Right renal pelvis (tissue), 4 donors: ENCODE data around the gene SLITRK1. TPM values are rescaled to one million over a fixed set of nuclear protein-coding genes. Genes with fewer than 3 reads are reported as not detected.
A peak's percentile ranks its signal among the peaks of the same experiment; 100 is the strongest.

Source experiments
- DNase-seq, 4 donors: peaks; one replicate each; pipeline ENCODE4 v3.0.0-alpha.2; 2013; ENCODE audit warnings: low read depth in 4 of 4, low spot score in 3 of 4, missing footprints in 1 of 4
- polyA plus RNA-seq, 4 donors: library from polyadenylated mRNA; unstranded; fragments of 120-200 nt; gene quantifications; one replicate each; pipeline ENCODE4 v1.2.1, GENCODE V29; 2013; ENCODE audit not compliant: insufficient read length in 4 of 4

The SLITRK1 gene
- polyA plus RNA-seq, 4 donors = 0.12 to 0.40 (median 0.35) TPM

- DNase-seq = no peak
Observed at GRCh38 chr13:83877651-83878355, 4.5 kb downstream of the SLITRK1 start.

GRCh38 chr13:83876546-83876945 is 5.7 kb downstream of the SLITRK1 start:
- DNase-seq = no peak

GRCh38 chr13:83867708-83868107 is 14.6 kb downstream of the SLITRK1 start:
- no peak for DNase-seq

- no peak for DNase-seq
Observed at GRCh38 chr13:83865161-83866137, 16.8 kb downstream of the SLITRK1 start.

GRCh38 chr13:83853771-83854170 is 28.5 kb downstream of the SLITRK1 start:
- DNase-seq = no peak

GRCh38 chr13:83845106-83845505 is 37.2 kb downstream of the SLITRK1 start:
- no peak for DNase-seq

- DNase-seq = peak in 3 of 4 donors; percentile 11 to 36 (median 20)
Observed at GRCh38 chr13:83839146-83839545, 43.1 kb downstream of the SLITRK1 start.

GRCh38 chr13:83831796-83832195 is 50.5 kb downstream of the SLITRK1 start:
- no peak for DNase-seq

GRCh38 chr13:83829810-83830209 is 52.5 kb downstream of the SLITRK1 start:
- DNase-seq = no peak

GRCh38 chr13:83827338-83827737 is 54.9 kb downstream of the SLITRK1 start:
- no peak for DNase-seq
